ENCODE data around the gene CORO6.

The CORO6 gene

DNA sequence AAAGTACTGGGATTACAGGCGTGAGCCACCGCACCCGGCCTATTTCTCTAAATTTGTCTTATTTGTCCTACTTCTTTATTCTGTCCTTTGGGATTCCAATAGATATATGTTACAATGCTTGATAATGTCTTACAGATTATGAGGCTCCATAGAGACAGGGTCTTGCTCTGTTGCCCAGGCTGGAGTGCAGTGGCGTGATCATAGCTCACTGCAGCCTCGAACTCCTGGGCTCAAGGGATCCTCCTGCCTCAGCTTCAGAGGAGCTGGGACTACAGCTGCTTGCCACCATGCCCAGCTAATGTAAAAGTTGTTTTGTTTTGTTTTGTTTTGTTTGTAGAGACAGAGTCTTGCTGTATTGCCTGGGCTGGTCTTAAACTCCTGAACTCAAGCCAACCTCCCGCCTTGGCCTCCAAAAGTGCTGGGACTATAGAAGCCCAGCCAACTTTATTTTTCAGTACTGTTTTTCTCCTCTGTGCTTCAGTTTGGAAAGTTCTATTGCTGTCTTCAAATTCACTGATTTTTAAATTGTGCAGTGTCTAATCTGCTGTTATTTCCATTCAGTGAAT is 19.5 kb downstream of the CORO6 start:
- DNase-seq (ENCODE audit: low read depth in 1 of 2, low spot score in 1 of 2): no peak
- no peak for TF ChIP-seq JUND (IDR thresholded peaks at IDR 0.05; ENCODE audit: low read depth)
- in situ Hi-C loops (cut with HindIII; ENCODE audit: low pct_unique_long_range_greater_than_20kb, low sequenced_read_pairs): no loop called here

DNA sequence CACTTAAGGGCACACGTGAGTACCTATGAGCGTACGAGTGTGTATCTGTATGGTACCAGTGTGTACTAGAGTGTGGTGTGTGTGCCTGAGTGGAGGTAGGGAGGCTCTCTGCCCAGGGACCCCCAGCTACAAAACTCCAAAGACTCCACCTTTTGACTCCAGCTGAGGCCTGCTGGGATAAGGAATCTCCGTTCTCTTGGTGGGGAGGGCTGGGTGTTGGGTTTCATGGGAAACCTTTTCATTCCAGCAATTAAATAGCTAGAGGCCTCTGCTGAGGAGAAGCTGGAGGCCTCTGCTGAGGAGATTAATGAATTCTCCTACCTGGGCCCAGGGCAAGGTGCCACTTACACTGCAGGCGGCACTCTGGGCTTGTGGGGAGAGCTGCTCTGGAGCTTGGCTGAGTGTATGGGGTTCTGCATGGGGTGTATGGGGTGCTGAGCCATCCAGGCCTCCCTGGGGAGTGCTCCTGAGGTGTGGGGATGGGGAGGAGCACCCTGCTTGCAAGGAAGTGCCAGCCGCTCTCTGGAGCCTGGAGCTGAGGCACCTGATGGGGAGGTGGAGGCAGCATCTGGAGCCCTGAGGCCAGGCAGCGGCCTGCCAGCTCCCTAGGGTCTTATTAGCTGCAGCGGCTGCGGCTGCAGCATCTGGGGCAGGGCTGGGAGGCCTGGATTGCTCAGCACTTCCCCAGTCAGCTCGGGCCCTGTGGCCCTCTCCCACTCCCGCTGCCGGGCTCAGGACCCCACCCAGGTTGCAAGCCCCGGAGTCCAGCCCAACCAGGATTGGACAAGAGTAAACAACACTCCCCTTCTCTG is 25.1 kb downstream of the CORO6 start:
- in situ Hi-C loops (cut with HindIII; ENCODE audit: low pct_unique_long_range_greater_than_20kb, low sequenced_read_pairs): no loop called here
- TF ChIP-seq JUND (IDR thresholded peaks at IDR 0.05; ENCODE audit: low read depth): no peak
- no peak for DNase-seq (ENCODE audit: low read depth in 1 of 2, low spot score in 1 of 2)

DNA sequence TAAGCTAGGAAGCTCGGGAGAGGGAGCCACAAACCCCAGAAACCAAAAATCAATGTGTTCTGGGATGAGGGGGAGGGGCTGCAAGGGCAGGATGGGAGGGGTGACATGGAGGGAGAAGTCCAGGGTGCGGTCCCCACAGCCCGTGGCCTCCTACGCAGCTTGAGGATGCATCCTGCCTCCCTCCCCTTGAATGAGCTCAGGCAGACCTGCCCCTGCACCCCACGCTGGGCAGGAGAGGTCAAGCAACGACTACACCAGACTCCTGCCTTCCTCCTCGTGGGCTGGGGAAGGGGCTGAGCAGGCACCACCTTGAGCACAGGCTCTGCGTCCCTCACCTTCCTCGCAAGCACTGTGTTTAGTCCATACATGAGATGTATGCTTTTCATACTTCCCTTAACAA is 25.9 kb downstream of the CORO6 start:
- in situ Hi-C loops (cut with HindIII; ENCODE audit: low pct_unique_long_range_greater_than_20kb, low sequenced_read_pairs): no loop called here
- DNase-seq (ENCODE audit: low read depth in 1 of 2, low spot score in 1 of 2): no peak
- TF ChIP-seq JUND (IDR thresholded peaks at IDR 0.05; ENCODE audit: low read depth): no peak

DNA sequence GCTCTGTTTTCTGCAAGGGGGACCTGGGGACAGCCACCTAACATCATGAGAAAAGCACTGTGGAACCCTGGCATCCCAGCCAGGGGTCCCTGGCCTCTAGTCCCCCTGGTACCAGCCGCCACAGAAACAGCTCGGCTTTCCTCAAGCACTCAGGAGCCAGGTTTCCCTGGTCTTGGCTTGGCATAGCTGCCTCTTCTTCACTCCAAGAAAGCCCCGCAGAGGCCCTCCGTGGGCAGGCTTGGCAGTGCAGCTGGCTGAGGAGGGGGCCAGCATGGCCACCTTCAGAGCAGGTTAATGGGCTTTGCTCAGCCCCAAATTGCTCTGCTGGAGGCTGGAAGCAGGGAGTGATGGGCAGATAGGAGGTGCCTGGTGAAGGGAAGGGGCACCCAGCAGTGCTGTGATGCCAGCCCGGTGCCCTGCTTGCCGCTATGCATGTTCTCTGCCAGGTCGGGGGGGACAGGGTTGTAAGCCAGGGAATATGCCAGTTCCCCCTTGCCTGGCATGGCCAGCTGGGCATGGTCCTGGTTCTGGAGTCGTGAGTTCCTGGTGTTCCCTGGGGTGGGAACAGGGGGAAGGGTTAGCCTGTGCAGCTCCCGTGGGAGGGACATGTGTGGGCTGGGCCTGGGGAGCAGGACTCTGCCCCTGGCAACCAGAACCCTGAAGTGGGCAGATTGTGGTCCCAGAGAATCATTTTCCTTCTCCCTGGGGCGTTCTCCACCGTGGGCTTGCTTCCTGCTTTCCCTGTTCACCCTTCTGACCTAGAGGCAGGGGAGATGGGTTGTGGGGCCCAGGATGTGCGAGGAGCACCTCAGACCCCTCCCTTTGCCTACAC is 26.6 kb downstream of the CORO6 start:
- in situ Hi-C loops (cut with HindIII; ENCODE audit: low pct_unique_long_range_greater_than_20kb, low sequenced_read_pairs): no loop called here
- no peak for DNase-seq (ENCODE audit: low read depth in 1 of 2, low spot score in 1 of 2)
- TF ChIP-seq JUND (IDR thresholded peaks at IDR 0.05; ENCODE audit: low read depth): no peak

DNA sequence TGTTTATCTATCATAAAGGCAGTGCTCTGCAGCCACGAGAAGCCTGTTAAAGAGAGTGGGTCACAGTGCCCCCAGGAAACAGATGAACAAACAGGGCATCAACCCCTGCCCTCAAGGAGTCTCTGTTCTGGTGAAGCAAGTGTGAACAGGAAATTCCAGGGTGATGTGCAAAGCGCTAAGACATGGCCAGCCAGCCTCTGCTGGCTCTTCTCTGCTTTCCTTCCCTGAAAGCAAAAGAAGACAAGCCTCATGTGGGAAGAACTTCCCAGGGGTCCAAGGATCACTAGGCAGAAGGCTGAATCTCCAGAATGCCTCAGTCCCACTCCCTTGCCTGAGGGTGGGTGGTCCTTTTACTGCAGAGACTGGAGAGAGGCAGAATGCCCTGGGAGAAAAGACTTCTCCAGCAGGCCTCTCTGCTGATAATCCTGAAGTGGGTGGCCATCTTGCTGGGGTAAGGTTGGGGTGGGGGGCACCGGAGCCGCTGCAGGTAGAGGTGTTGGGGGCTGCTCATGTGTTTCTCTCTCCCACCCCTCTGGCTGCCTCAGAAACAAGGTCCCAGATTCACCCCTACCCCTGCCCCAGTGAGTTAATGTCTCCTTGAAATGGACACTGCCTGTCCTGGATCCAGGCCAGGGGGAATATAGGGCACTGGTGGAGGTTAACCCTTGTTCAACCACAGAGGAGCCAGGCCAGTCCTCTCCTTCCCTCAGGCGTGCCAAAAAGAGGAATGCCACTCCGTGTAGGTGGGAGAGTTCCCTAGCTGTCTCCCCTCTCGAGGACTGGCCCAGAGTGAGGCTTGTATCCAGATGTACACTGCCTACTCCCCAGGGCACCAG is 27.4 kb downstream of the CORO6 start:
- DNase-seq (ENCODE audit: low read depth in 1 of 2, low spot score in 1 of 2): peak in 1 of 2 experiments; percentile 30
- in situ Hi-C loops (cut with HindIII; ENCODE audit: low pct_unique_long_range_greater_than_20kb, low sequenced_read_pairs): no loop called here

DNA sequence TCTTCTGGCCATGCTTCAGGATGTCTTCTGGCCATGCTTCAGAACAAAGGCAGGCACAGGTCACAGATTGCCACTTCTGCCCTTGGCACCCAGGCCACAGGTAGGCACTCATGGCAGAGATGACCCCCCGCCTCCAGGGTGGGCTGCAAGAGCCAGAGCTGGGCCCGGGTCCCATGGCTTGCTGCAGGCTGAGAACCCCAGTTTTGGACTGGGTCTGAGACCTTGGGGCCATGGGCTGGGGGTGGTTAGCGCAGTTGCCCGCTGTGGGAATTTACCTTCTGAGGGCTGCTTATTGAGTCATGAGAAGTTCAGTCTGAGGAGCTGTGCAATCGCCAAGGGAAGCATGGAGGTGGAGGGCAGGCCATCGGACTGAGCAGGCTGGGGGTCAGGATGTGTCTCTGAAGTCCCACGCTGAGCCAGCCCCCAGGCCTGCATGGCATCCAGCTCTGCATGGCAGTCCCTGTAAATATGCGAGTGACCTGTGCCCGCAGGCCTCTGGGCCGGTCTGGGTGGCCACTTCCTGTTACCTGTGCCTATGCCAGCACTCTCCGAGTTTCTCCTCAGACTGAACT is 28.1 kb downstream of the CORO6 start:
- in situ Hi-C loops (cut with HindIII; ENCODE audit: low pct_unique_long_range_greater_than_20kb, low sequenced_read_pairs): no loop called here
- no peak for DNase-seq (ENCODE audit: low read depth in 1 of 2, low spot score in 1 of 2)
- no peak for TF ChIP-seq JUND (IDR thresholded peaks at IDR 0.05; ENCODE audit: low read depth)

More for the DNA sequence above, 27.4 kb downstream of the CORO6 start:
- TF ChIP-seq JUND (IDR thresholded peaks at IDR 0.05; ENCODE audit: low read depth): no peak

DNA sequence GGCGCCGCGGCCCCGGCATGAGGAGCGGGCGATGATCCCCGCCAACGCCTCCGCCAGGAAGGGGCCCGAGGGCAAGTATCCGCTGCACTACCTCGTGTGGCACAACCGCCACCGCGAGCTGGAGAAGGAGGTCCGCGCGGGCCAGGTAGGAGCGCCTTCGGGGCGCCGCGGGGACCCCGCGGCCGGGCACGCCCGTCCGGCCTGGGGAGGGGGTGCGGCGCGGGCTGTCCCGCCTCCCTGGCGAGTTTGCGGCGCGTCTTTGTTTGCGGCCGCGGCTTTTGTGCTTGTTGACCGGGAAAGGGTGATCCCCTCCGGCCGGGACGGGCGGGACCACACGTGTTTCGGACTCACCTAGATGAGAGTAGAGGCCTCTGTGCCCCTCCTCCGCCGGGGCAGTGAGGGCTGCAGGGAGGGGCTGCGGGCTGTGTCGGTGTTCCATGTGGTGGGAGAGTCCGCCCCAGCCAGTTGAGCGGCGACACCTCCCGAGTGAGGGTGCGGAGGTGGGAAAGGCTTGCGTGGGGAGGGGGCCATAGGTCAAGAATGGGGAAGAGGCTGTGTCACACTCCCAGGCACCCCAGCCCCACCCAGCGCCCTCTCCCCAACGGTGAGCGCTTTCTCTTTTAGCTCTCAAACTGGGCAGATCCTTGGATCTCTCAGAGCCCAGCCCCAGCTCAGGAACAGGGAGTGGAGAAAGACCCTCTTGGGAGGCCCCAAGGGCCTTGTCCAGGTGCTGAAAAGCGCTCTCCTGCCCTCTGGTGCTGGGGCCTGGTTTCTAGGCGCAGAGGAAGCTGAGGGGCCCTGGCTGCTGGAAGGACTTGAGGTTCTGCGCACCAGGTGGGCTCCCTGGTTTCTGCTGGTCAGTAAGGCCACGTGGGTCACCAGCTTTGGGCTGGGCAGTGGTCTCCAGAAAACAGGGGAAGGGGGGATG is 28.9 kb downstream of the CORO6 start:
- in situ Hi-C loops (cut with HindIII; ENCODE audit: low pct_unique_long_range_greater_than_20kb, low sequenced_read_pairs): no loop called here
- DNase-seq (ENCODE audit: low read depth in 1 of 2, low spot score in 1 of 2): peak in 1 of 2 experiments; percentile 53
- no peak for TF ChIP-seq JUND (IDR thresholded peaks at IDR 0.05; ENCODE audit: low read depth)

DNA sequence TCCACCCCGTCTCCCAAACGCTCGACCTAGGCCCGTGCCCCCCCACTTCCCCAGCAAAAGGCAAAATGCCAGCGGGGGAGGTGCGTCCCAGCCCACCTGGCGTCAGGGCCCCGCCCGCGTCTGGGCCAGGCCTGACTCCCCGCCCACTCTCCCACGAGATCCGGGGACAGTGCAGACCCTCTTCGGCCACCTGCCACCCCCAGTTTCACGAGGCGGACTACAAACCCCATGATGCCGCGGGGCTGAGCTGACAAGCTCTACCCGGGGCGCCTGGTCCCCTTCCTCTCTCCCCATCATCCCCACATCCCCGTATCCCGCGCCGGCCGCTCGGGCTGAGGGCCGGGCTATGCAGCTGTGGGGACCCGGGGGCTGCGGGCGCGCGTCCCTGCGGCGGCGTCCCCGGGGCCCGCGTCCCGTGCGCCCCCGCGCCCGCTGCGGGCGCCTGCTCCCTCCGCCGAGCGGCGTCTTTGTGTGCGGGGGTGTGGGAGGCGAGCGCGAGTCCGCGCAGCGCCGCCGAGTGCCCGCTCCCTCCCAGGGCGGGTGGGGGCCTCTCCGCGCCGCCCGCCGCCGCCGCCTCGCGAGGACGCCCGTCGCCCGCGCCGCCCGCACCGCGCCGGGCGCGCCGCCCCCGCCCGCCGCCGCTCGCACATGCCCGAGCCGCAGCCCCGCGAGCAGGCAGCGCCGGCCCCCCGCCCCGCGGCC is 29.7 kb downstream of the CORO6 start, which contains the start of gene ANKRD13B:
Gene ANKRD13B, plus strand, starts transcription at position 283 of the 702 bp plus-strand sequence. CDS start 490 bp downstream, outside the sequence.
- DNase-seq (ENCODE audit: low read depth in 1 of 2, low spot score in 1 of 2): peak in 1 of 2 experiments; percentile 43
- in situ Hi-C loops (cut with HindIII; ENCODE audit: low pct_unique_long_range_greater_than_20kb, low sequenced_read_pairs): no loop called here
- TF ChIP-seq JUND (IDR thresholded peaks at IDR 0.05; ENCODE audit: low read depth): no peak

DNA sequence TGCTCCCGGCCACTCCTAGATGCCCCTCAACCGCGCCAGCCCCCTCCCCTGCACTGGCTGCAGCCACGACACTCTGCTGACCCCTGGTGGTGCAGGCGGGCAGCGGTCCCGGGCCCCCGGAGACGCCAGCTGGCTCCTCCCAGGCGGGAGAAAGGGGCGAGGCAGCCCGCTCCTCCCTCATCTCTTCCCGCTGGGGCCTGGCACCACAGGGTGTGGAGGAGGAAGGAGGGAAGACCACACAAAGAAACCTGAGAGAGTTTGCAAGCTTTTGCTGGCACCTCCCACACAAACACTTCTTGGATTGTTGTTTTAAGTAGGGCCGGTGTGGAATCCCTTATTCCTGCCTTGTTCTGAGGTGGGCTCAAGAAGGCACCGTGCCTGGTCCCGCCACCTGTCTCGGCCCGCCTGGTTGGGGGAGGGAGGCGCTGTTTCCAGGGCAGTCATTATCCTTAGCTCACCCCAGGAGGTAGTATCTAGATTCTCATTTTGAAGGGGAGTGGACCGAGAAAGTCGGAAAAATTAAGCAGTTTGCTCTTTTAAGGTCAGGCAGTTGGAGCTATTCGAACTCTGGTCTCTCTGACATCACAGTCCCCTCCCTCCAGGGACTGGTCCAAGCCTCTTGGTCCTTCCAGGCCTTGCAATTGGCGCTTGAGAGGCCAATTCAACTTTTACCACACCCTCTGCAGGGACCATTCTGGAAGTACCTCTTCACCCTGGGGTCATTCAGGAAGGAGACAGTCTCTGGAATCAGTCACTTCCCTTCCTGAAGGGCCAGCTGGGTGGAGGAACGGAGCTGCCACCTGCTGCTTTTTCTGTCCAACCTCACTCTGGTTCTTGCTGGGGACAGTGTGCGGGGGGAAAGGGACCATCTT is 30.7 kb downstream of the CORO6 start:
- TF ChIP-seq JUND (IDR thresholded peaks at IDR 0.05; ENCODE audit: low read depth): no peak
- peak; percentile 88 to 96 for DNase-seq (ENCODE audit: low read depth in 1 of 2, low spot score in 1 of 2)
- in situ Hi-C loops (cut with HindIII; ENCODE audit: low pct_unique_long_range_greater_than_20kb, low sequenced_read_pairs): no loop called here

All from T47D (cell line).